ENCODE results near the gene NIT1. TPM values are rescaled to one million over a fixed set of nuclear protein-coding genes. Genes with fewer than 3 reads are reported as not detected.

Gene NIT1
- total and polyA plus RNA-seq, 4 donors, result 26.9 to 40.4 (median 38.0) TPM

GRCh38 chr1:161127649-161128048 is 9.7 kb downstream of the NIT1 start:
- H3K36me3 ChIP-seq (ENCODE audit: control insufficient read depth in 4 of 4, insufficient read depth in 4 of 4, low read length in 4 of 4), result peaks cover 18 to 52% (median 31%) of the 10 kb centered on the region in 4 donors
- H3K4me3 ChIP-seq, result no peak overlapping the region
- TF ChIP-seq CTCF (IDR thresholded peaks at IDR 0.05; ENCODE audit: control extremely low read depth, extremely low read depth), result no peak
- peaks cover 2 to 22% (median 12%) of the 10 kb centered on the region in 5 donors for H3K4me1 ChIP-seq (ENCODE audit: control insufficient read depth in 5 of 5, insufficient read depth in 5 of 5, low read length in 5 of 5)
- H3K27ac ChIP-seq (ENCODE audit: low read depth in 1 of 2, low read length in 1 of 2), result no peak overlapping the region
- no peaks in the 10 kb centered on the region for H3K9me3 ChIP-seq (ENCODE audit: control insufficient read depth in 4 of 4, insufficient read depth in 3 of 4, low read length in 3 of 4)
- ATAC-seq (ENCODE audit: insufficient read depth, low FRiP score) (no peak), DNase-seq (no peak)
- H3K27me3 ChIP-seq (ENCODE audit: control insufficient read depth in 3 of 3, insufficient read depth in 3 of 3, low read length in 2 of 3), result no peaks in the 10 kb centered on the region
- WGBS, 2 donors, result 52 to 69% methylated on average over 2 of the region's 2 CpGs
- peak overlapping the region in 1 of 2 donors; percentile 2 for H3K9ac ChIP-seq (ENCODE audit: insufficient read depth in 1 of 2, low read length in 2 of 2)

- peaks cover 6 to 29% (median 16%) of the 10 kb centered on the region in 5 donors for H3K4me1 ChIP-seq (ENCODE audit: control insufficient read depth in 5 of 5, insufficient read depth in 5 of 5, low read length in 5 of 5)
Observed at GRCh38 chr1:161128591-161129420, 10.9 kb downstream of the NIT1 start.

GRCh38 chr1:161130266-161130665 is 12.4 kb downstream of the NIT1 start:
- DNase-seq (no peak), ATAC-seq (ENCODE audit: insufficient read depth, low FRiP score) (no peak)
- 41 to 71% methylated on average over 1 of the region's 1 CpG for WGBS, 2 donors
- Histone ChIP-seq H3K9me3 (ENCODE audit: control insufficient read depth in 4 of 4, insufficient read depth in 3 of 4, low read length in 3 of 4) (no peaks in the 10 kb centered on the region), H3K4me3 (no peak overlapping the region), H3K36me3 (ENCODE audit: control insufficient read depth in 4 of 4, insufficient read depth in 4 of 4, low read length in 4 of 4) (peaks cover 13 to 37% (median 21%) of the 10 kb centered on the region in 4 donors), H3K9ac (ENCODE audit: insufficient read depth in 1 of 2, low read length in 2 of 2) (peak overlapping the region in 1 of 2 donors; percentile 13), H3K27ac (ENCODE audit: low read depth in 1 of 2, low read length in 1 of 2) (no peak overlapping the region), H3K4me1 (ENCODE audit: control insufficient read depth in 5 of 5, insufficient read depth in 5 of 5, low read length in 5 of 5) (peaks cover 9 to 29% (median 19%) of the 10 kb centered on the region in 5 donors), H3K27me3 (ENCODE audit: control insufficient read depth in 3 of 3, insufficient read depth in 3 of 3, low read length in 2 of 3) (no peaks in the 10 kb centered on the region)
- no peak for TF ChIP-seq CTCF (IDR thresholded peaks at IDR 0.05; ENCODE audit: control extremely low read depth, extremely low read depth)

More at GRCh38 chr1:161128591-161129420, 10.9 kb downstream of the NIT1 start:
- no peak for ATAC-seq (ENCODE audit: insufficient read depth, low FRiP score)
- no peak overlapping the region for H3K9ac ChIP-seq (ENCODE audit: insufficient read depth in 1 of 2, low read length in 2 of 2)
- no peaks in the 10 kb centered on the region for H3K27me3 ChIP-seq (ENCODE audit: control insufficient read depth in 3 of 3, insufficient read depth in 3 of 3, low read length in 2 of 3)
- 92 to 94% methylated on average over 4 of the region's 4 CpGs for WGBS, 2 donors
- H3K9me3 ChIP-seq (ENCODE audit: control insufficient read depth in 4 of 4, insufficient read depth in 3 of 4, low read length in 3 of 4), result no peaks in the 10 kb centered on the region
- no peak for DNase-seq
- peaks cover 13 to 43% (median 27%) of the 10 kb centered on the region in 4 donors for H3K36me3 ChIP-seq (ENCODE audit: control insufficient read depth in 4 of 4, insufficient read depth in 4 of 4, low read length in 4 of 4)
- no peak for TF ChIP-seq CTCF (IDR thresholded peaks at IDR 0.05; ENCODE audit: control extremely low read depth, extremely low read depth)
- H3K27ac ChIP-seq (ENCODE audit: low read depth in 1 of 2, low read length in 1 of 2), result no peak overlapping the region
- H3K4me3 ChIP-seq, result no peak overlapping the region
